BLaER1 (cell line): ENCODE data around the gene NOX4.
"Not testable (repeated sequence)": the region's sequence is repeated elsewhere in the genome, so short reads cannot be mapped to it uniquely, and the experiment has no call there.

Experiments used
- H3K27ac ChIP-seq: shearing (Covaris generic); formaldehyde crosslinking; 2 replicates; pipeline ENCODE4 v1.8.1; 2022
- H3K27me3 ChIP-seq: shearing (Covaris generic); formaldehyde crosslinking; 2 replicates; pipeline ENCODE4 v1.8.1; 2022
- H3K36me3 ChIP-seq: shearing (Covaris generic); formaldehyde crosslinking; 2 replicates; pipeline ENCODE4 v1.8.1; 2022
- H3K4me1 ChIP-seq: shearing (Covaris generic); formaldehyde crosslinking; 2 replicates; pipeline ENCODE4 v1.8.1; 2022
- H3K4me2 ChIP-seq: shearing (Covaris generic); formaldehyde crosslinking; 2 replicates; pipeline ENCODE4 v1.8.1; 2022
- H3K4me3 ChIP-seq: shearing (Covaris generic); formaldehyde crosslinking; 2 replicates; pipeline ENCODE4 v1.8.1; 2022
- H3K9ac ChIP-seq: shearing (Covaris generic); formaldehyde crosslinking; 2 replicates; pipeline ENCODE4 v1.8.1; 2022
- H3K9me3 ChIP-seq: shearing (Covaris generic); formaldehyde crosslinking; 2 replicates; pipeline ENCODE4 v1.8.1; 2022
- H4K20me1 ChIP-seq: shearing (Covaris generic); formaldehyde crosslinking; 2 replicates; pipeline ENCODE4 v1.8.1; 2022
- Cebpa-rat ChIP-seq: shearing (Covaris generic); IDR thresholded peaks from 2 replicates; pipeline ENCODE4 v1.8.1; 2022

The NOX4 gene

DNA sequence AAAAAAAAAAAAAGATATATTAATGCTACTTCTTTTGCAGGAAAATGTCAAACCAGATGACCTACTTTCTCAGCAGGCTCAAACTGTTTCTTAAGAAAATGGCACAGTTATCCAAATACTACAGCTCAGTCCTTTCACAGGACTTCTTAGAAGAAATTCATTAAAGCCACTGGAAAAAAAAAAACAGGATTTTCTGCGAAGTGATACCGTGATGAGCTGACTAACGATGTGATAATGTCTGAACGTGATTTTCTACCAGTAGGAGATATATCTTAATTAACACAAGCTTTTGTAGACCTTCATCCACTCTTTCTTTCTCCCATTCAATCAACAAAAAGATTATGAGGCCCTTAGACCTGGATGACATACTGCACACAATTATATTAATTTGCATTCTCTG lies 132.4 kb downstream of the NOX4 start:
- no peaks in the 10 kb centered on the region for H3K9me3 ChIP-seq
- H3K4me2 ChIP-seq: no peak overlapping the region
- no peaks in the 10 kb centered on the region for H3K36me3 ChIP-seq
- no peak overlapping the region for H3K4me3 ChIP-seq
- H3K4me1 ChIP-seq: no peaks in the 10 kb centered on the region
- H3K27me3 ChIP-seq: no peaks in the 10 kb centered on the region
- no peaks in the 10 kb centered on the region for H4K20me1 ChIP-seq
- no peak overlapping the region for H3K9ac ChIP-seq
- no peak for TF ChIP-seq Cebpa-rat
- no peak overlapping the region for H3K27ac ChIP-seq

DNA sequence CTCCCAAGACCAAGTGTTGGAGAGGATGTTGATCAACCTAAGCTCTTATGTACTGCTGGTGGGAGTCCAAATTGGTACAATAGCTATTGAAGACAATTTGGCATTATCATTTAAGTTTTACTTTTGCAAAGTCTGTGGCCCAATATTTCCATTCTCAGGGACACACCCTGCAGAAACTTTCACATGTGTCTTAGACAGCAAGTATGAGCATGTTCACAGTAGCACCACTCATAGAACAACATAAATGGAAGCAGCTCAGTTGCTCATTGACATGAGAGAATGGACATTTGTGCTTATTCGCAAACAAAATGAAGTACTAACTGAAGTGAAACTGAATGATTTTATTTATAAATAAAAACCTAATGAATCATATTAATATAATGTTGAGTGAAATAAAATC lies 135.5 kb downstream of the NOX4 start:
- Histone ChIP-seq H3K27me3 (no peaks in the 10 kb centered on the region), H3K4me1 (no peaks in the 10 kb centered on the region), H3K9ac (no peak overlapping the region), H4K20me1 (no peaks in the 10 kb centered on the region), H3K27ac (no peak overlapping the region), H3K36me3 (no peaks in the 10 kb centered on the region), H3K4me3 (no peak overlapping the region), H3K9me3 (no peaks in the 10 kb centered on the region), H3K4me2 (no peak overlapping the region)
- TF ChIP-seq Cebpa-rat: no peak

DNA sequence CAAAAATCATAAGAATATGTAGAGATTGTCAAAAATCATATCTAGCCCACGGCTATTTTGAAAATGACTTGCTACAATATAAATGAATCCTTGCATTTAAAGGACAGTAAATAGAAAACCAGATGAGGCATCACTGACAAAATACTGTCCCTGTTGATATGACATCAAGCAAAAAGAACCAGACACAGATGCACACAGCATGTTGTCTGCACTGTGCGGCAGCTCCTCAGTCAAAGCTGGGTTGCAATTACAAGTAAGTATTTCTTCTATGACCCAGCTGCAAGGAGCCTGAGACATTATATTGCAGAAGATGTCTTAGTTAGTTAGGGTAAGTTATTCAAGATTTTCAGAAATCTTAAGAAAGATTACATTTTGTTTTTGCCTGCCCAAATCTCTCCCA lies 136.7 kb downstream of the NOX4 start:
- not testable (repeated sequence) for H3K4me2 ChIP-seq, H3K9ac ChIP-seq, H3K27me3 ChIP-seq, H3K36me3 ChIP-seq, H3K27ac ChIP-seq, H3K9me3 ChIP-seq, H3K4me3 ChIP-seq, H4K20me1 ChIP-seq, H3K4me1 ChIP-seq

DNA sequence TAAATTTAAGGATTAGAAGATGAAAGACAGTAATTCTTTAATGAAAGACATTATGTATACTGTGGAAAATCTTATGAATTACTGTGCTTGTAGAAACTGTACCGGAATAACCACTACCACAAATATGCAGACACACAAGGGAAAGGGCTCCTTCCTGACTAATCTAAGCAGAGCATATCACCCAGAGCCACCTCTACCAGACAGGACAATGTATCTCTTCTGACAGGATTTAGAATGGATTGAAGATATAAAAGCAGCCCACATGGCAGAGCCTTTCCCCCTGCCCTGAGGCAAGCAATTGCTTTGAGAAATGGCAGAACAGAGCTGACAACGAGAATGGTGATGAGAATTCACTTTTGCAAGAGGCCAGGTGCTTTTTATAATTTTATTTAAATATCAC lies 144.1 kb downstream of the NOX4 start:
- Histone ChIP-seq H3K9ac (no peak overlapping the region), H3K4me1 (no peaks in the 10 kb centered on the region), H3K4me2 (no peak overlapping the region), H4K20me1 (no peaks in the 10 kb centered on the region), H3K36me3 (no peaks in the 10 kb centered on the region), H3K27me3 (no peaks in the 10 kb centered on the region), H3K27ac (no peak overlapping the region), H3K9me3 (no peaks in the 10 kb centered on the region), H3K4me3 (no peak overlapping the region)
- no peak for TF ChIP-seq Cebpa-rat

DNA sequence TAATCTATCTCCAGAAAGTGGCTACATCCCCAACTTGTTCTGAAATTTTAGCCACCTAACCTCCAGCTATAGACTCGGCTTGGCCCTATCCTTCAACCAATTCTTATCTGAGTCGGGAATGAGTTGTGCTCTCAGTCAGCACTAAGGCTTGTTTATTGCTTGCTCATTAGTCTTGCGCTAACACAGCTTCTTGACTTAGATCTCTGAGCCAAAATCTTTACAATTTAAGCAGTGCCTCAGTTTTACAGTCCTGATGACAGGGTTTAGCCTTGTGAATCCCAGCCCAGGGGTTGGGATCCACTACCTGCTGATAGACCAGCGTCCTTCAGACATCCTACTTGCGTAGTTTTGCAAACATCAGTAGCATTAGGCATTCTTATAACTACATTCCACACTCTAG lies 144.6 kb downstream of the NOX4 start:
- TF ChIP-seq Cebpa-rat: no peak
- Histone ChIP-seq H3K4me2 (no peak overlapping the region), H3K9ac (no peak overlapping the region), H4K20me1 (no peaks in the 10 kb centered on the region), H3K4me1 (no peaks in the 10 kb centered on the region), H3K4me3 (no peak overlapping the region), H3K36me3 (no peaks in the 10 kb centered on the region), H3K9me3 (no peaks in the 10 kb centered on the region), H3K27me3 (no peaks in the 10 kb centered on the region), H3K27ac (no peak overlapping the region)

DNA sequence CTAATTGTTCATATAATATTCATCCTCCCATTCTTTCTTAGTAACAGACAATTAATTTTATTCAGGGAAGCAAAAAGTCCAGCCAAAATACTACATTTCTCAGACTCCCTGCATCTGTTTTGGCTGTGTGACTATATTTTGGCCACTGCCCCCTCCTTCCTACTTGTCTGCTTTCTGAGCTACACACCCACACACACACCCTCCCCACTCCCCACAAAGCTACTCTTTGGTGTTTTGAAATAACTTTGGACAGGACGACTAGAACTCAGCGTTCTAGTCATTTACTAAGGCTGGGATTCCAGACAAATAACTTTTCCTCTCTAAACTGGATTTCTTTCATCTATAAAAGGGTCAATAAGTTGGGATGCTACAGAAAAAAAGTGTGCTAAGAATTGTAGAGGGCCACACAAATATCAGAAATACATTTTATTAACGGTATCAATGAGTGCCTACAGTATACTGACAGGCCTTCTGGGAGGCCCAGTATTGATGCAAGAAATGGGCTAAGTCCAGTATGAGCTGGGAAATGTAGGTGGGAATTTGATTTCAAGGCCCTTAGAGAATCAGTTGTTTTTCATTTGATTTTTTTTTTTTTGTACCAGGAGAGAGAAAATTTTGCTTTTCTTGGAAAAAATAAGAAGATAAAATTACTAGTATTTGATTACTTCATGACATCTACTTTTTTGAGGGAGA lies 148.1 kb downstream of the NOX4 start:
- H4K20me1 ChIP-seq, H3K9ac ChIP-seq, H3K4me1 ChIP-seq, H3K27ac ChIP-seq, H3K27me3 ChIP-seq, H3K36me3 ChIP-seq, H3K4me3 ChIP-seq, H3K4me2 ChIP-seq, H3K9me3 ChIP-seq: not testable (repeated sequence)

DNA sequence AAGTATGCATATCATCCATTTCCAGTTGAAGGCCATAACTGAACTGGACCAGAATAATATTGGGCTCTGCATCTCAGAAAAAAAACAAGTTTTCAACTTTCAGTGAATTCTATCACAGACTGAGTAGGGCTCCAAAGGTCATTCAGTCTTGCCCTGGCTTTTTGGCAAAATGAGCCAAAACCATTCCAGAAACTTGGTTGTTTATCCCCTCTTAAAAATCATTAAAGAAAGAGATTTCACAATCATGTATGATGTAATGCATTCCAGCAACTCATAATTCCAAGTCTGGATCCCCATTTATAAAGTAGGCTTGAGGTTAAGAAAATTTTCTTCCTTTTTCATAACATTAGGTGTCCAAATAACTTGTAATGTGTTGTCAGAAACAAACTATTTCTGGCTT lies 150.7 kb downstream of the NOX4 start:
- not testable (repeated sequence) for H3K4me1 ChIP-seq, H4K20me1 ChIP-seq, H3K4me2 ChIP-seq, H3K4me3 ChIP-seq, H3K9ac ChIP-seq, H3K27ac ChIP-seq, H3K9me3 ChIP-seq, H3K27me3 ChIP-seq, H3K36me3 ChIP-seq

DNA sequence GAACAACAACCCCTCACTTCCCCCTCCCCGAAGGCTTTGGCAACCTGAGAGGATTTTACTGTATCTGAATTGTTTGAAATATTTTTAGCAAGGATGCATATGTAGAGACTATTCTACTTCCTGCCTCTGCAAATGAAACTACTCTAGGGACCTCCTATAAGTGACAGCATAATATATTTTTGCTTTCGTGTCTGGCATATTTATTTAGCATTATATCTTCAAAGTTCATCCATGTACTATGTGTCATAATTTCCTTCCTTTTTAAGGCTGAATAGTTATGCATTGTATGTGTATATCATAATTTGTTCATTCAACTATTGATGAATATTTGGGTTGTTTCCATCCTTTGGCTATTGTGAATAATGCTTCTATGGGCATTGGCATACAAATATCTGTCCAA lies 153.1 kb downstream of the NOX4 start:
- not testable (repeated sequence) for H3K9ac ChIP-seq, H3K27me3 ChIP-seq, H3K9me3 ChIP-seq, H3K4me1 ChIP-seq, H3K4me3 ChIP-seq, H4K20me1 ChIP-seq, H3K36me3 ChIP-seq, H3K4me2 ChIP-seq, H3K27ac ChIP-seq

DNA sequence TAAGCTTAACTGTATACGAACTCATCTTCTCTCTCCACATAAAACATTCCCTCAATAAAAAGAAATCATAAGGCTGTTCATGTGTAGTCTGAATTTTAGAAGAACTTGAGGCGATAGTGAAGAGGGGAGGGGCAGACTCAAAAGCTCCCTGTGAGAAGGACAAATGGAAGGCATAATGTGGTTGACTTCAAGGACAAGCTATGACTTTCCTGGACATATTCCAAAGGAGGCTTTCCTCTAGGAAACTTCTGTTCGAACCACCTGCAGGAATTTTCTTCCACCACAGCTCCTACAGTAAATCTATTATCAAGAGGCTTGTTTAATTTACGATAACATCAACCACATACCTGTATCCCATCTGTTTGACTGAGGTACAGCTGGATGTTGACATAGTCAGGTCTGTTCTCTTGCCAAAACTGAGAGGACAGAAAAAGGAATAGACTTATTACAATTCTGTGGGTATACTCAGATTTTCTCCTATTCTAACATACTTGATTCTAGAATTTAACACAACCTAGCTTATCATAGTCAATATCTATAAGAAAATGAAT lies 154.0 kb downstream of the NOX4 start:
- not testable (repeated sequence) for H3K27me3 ChIP-seq, H3K9me3 ChIP-seq, H4K20me1 ChIP-seq, H3K4me3 ChIP-seq, H3K9ac ChIP-seq, H3K4me2 ChIP-seq, H3K36me3 ChIP-seq, H3K4me1 ChIP-seq, H3K27ac ChIP-seq

DNA sequence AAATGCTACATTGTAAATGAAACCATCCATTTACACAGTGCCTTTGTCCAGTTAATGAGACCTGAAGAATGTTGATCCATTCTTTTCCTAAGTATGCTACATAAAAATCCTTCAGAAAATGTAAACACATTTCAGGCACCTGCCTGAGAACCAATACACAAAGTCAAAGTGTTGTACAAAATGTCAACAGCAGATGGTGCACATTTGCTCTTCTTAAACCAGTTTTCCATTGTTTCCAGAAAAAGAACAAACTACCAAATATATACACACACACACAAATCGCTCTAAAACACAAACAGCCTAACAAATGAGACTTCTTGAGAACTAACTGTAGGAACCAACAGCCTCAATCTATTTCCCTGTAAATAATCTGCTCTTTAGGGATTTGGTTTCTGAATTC lies 157.5 kb downstream of the NOX4 start:
- H3K4me3 ChIP-seq, H3K27ac ChIP-seq, H3K27me3 ChIP-seq, H3K36me3 ChIP-seq, H3K4me2 ChIP-seq, H3K4me1 ChIP-seq, H4K20me1 ChIP-seq, H3K9ac ChIP-seq, H3K9me3 ChIP-seq: not testable (repeated sequence)

DNA sequence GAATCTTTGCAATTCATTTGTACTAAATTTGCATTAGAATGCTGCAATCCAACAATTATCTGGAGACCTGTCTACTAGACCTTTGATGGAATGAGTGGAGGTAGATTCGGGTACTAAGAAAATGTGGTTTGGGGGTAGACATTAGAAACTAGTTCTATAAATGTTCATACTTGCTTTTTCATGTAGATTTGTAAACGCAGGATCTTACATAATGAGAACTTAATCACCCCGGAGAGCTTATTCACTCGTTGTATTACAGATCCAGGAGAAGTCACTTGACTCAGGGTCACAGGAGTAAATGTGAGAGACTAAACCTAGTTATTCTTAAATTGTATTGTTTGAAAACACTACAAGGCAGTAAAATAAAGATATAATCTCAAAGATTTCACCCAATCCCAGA lies 159.2 kb downstream of the NOX4 start:
- not testable (repeated sequence) for H3K27me3 ChIP-seq, H3K9me3 ChIP-seq, H4K20me1 ChIP-seq, H3K4me1 ChIP-seq, H3K9ac ChIP-seq, H3K36me3 ChIP-seq, H3K27ac ChIP-seq, H3K4me3 ChIP-seq, H3K4me2 ChIP-seq
